Measurements from ENCODE around the gene PCDHGB1.
"Not testable (repeated sequence)": the region's sequence is repeated elsewhere in the genome, so short reads cannot be mapped to it uniquely, and the experiment has no call there.

Gene PCDHGB1

DNA sequence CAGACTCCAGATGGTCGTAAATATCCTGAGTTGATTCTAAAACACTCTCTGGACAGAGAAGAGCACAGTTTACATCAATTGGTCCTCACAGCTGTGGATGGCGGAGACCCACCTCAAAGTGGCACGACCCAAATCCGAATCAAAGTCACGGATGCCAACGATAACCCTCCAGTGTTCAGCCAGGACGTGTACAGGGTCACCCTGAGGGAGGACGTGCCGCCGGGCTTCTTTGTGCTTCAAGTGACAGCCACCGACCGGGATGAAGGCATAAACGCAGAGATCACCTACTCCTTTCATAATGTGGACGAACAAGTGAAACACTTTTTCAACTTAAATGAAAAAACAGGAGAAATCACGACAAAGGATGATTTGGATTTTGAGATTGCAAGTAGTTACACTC is 10.8 kb downstream of the PCDHGB1 start:
- peaks cover 48% of the 10 kb centered on the region for H3K27me3 Mint-ChIP-seq (ENCODE audit: low read depth)
- H3K27ac Mint-ChIP-seq, result no peak overlapping the region
- peaks cover 8% of the 10 kb centered on the region for H3K36me3 Mint-ChIP-seq (ENCODE audit: low read depth)
- H3K9me3 Mint-ChIP-seq, result peaks cover 44% of the 10 kb centered on the region
- peak overlapping the region; percentile 14 for H3K4me3 Mint-ChIP-seq
- H3K4me1 Mint-ChIP-seq (ENCODE audit: low read depth), result peaks cover 4% of the 10 kb centered on the region

DNA sequence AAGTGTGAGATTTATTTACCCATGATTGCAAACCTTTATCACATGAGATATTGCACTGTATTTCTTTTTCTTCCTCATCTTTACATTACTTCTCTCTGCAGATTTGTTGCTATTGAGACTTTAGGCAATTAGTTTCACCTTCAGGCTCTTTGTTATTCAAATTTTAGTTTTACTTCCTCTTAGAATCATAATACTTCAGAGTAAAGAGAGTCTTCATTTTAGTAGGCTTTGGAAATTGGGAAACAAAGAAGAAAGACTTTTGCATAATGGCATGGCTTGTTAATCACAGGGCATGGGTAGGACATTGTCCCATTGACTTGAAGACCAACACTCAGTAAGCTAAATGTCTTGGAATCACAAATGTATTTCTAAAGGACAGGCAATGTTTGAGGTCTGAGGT is 12.8 kb downstream of the PCDHGB1 start:
- Mint-ChIP-seq H3K4me3 (no peak overlapping the region), H3K27me3 (ENCODE audit: low read depth) (peaks cover 46% of the 10 kb centered on the region), H3K4me1 (ENCODE audit: low read depth) (peaks cover 4% of the 10 kb centered on the region), H3K36me3 (ENCODE audit: low read depth) (peaks cover 8% of the 10 kb centered on the region), H3K9me3 (peaks cover 40% of the 10 kb centered on the region), H3K27ac (no peak overlapping the region)

DNA sequence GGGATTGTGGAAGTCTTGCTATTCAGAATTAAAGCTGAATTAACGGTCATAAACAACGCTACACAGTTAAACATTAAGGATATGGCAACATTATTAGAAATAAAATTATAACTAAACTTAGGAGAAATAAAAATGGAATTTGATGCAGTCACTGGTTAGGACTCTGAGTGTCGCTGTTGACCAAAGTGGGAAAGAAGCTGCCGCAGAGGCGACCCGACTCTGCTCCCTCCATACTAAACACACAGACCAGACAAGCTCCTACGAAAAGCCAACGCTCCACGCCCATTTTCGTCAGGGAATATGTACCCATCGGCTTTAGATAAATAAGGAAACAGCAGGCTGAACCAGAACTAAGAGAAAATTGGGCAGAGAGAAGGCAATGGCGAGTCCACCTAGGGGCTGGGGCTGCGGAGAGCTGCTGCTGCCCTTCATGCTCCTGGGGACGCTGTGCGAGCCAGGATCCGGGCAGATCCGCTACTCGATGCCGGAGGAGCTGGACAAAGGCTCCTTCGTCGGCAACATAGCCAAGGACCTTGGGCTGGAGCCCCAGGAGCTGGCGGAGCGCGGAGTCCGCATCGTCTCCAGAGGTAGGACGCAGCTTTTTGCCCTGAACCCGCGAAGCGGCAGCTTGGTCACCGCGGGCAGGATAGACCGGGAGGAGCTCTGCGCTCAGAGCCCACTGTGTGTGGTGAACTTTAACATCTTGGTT is 14.2 kb downstream of the PCDHGB1 start, which contains the start of gene PCDHGA5:
Gene PCDHGA5, plus strand, starts transcription at position 211 of the 709 bp plus-strand sequence. Its CDS starts 169 bp downstream, at position 380.
- no peak within 1 kb of the TSS for H3K4me3 Mint-ChIP-seq
- no peak within 1 kb of the TSS for H3K27ac Mint-ChIP-seq
- H3K27me3 Mint-ChIP-seq (ENCODE audit: low read depth), result peaks cover 46% of the 10 kb centered on the region
- peaks cover 40% of the 10 kb centered on the region for H3K9me3 Mint-ChIP-seq
- H3K36me3 Mint-ChIP-seq (ENCODE audit: low read depth), result peaks cover 8% of the 10 kb centered on the region
- peaks cover 4% of the 10 kb centered on the region for H3K4me1 Mint-ChIP-seq (ENCODE audit: low read depth)

DNA sequence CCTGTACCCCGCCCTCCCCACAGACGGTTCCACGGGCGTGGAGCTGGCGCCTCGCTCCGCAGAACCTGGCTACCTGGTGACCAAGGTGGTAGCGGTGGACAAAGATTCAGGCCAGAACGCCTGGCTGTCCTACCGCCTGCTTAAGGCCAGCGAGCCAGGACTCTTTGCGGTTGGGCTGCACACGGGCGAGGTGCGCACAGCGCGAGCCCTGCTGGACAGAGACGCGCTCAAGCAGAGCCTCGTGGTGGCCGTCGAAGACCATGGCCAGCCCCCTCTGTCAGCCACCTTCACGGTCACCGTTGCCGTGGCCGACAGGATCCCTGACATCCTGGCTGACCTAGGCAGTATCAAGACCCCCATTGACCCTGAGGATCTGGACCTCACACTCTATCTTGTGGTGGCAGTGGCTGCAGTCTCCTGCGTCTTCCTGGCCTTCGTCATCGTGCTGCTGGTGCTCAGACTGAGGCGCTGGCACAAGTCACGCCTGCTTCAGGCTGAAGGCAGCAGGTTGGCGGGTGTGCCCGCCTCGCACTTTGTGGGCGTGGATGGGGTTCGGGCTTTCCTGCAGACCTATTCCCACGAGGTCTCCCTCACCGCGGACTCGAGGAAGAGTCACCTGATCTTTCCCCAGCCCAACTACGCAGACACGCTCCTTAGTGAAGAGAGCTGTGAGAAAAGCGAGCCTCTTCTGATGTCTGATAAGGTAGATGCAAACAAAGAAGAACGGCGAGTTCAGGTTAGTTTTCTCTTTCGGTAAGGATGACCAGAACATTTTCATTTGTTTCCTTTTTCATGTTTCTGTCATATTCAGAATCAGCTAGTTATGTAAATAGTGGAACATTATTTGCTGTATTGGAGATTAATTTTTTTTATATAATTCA is 16.4 kb downstream of the PCDHGB1 start:
- Mint-ChIP-seq H3K4me3 (no peak overlapping the region), H3K9me3 (peaks cover 31% of the 10 kb centered on the region), H3K27ac (no peak overlapping the region), H3K36me3 (ENCODE audit: low read depth) (peaks cover 6% of the 10 kb centered on the region), H3K4me1 (ENCODE audit: low read depth) (peaks cover 4% of the 10 kb centered on the region), H3K27me3 (ENCODE audit: low read depth) (peaks cover 40% of the 10 kb centered on the region)

DNA sequence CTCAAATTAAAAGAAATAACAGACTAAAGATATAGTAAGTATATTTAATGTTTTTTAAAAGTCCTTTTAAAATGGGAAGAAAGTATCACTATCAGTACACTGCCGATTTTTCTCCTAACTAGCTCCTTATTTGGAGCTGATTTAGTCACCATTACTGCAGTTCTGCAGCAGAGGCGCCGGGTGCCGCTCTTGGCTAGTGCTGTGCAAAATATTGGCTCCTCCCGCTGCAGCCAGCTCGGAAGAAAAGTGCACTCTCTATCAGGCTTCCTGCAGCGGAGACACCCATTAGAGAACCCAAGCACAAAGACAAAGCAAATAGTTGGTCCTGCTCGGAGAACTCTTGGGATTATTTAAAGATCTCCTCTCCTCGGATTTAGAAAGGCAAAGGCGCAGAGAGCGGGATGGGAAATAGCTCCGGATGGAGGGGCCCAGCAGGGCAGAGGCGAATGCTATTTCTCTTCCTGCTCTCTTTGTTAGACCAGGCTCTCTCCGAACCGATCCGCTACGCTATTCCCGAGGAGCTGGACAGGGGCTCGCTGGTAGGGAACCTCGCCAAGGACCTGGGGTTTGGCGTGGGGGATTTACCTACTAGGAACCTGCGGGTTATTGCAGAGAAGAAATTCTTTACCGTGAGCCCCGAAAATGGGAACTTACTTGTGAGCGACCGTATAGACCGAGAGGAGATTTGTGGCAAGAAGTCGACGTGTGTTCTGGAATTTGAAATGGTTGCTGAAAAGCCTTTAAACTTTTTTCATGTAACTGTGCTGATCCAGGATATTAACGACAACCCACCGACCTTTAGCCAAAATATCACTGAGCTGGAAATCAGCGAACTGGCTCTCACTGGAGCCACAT is 20.3 kb downstream of the PCDHGB1 start, which contains the start of gene PCDHGB3:
Gene PCDHGB3, plus strand, starts transcription at position 249 of the 855 bp plus-strand sequence. Its CDS starts 153 bp downstream, at position 402.
- peaks cover 2% of the 10 kb centered on the region for H3K4me1 Mint-ChIP-seq (ENCODE audit: low read depth)
- H3K9me3 Mint-ChIP-seq, result peaks cover 38% of the 10 kb centered on the region
- H3K27me3 Mint-ChIP-seq (ENCODE audit: low read depth), result peaks cover 26% of the 10 kb centered on the region
- no peak within 1 kb of the TSS for H3K27ac Mint-ChIP-seq
- H3K36me3 Mint-ChIP-seq (ENCODE audit: low read depth), result peaks cover 2% of the 10 kb centered on the region
- peak within 1 kb of the TSS; percentile 70 for H3K4me3 Mint-ChIP-seq

DNA sequence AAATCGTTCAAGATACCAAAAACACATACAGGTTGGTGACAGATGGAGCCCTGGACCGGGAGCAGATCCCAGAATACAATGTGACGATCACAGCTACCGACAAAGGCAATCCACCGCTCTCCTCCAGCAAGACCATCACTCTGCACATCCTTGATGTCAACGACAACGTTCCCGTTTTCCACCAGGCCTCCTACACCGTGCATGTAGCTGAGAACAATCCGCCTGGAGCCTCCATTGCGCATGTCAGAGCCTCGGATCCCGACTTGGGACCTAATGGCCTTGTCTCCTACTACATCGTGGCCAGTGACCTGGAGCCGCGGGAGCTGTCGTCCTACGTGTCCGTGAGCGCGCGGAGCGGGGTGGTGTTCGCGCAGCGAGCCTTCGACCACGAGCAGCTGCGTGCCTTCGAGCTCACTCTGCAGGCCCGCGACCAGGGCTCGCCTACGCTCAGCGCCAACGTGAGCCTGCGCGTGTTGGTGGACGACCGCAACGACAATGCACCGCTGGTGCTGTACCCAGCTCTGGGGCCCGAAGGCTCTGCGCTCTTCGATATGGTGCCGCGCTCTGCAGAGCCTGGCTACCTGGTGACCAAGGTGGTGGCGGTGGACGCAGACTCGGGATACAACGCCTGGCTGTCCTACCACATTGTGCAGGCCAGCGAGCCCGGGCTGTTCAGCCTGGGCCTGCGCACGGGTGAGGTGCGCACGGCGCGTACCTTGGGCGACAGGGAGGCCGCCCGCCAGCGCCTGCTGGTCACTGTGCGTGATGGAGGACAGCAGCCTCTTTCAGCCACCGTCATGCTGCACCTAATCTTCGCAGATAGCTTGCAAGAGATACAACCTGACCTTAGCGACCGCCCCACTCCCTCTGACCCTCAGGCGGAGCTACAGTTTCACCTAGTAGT is 21.9 kb downstream of the PCDHGB1 start:
- Mint-ChIP-seq H3K4me1 (ENCODE audit: low read depth) (peaks cover 2% of the 10 kb centered on the region), H3K27me3 (ENCODE audit: low read depth) (peaks cover 16% of the 10 kb centered on the region), H3K36me3 (ENCODE audit: low read depth) (peaks cover 2% of the 10 kb centered on the region), H3K4me3 (no peak overlapping the region), H3K9me3 (peaks cover 36% of the 10 kb centered on the region), H3K27ac (no peak overlapping the region)

DNA sequence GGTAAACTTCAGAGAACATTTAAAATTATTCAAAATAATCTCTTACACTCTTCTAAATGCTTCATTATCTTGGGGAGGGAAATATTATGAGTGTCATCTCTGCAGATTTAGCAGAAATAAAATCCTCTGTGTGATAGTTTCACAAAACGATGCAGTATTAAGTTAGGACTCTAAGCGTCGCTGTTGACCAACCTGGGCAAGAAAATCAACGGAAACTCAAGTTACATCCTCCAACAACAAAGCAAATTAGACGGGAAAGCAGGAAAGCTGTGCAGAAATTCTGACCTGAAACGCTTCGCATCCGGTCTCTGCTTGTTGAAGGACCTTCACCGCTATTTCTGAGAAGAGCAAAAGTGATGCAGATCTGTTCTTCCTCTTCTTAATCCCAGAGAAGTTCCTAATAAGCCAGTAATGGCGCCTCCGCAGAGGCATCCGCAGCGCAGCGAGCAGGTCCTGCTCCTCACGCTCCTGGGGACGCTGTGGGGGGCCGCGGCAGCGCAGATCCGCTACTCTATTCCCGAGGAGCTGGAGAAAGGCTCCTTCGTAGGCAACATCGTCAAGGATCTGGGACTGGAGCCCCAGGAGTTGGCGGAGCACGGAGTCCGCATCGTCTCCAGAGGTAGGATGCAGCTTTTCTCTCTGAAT is 23.9 kb downstream of the PCDHGB1 start, which contains the start of gene PCDHGA6:
Gene PCDHGA6, plus strand, starts transcription at position 219 of the 645 bp plus-strand sequence. Its CDS starts 193 bp downstream, at position 412.
- H3K4me1 Mint-ChIP-seq (ENCODE audit: low read depth), result peaks cover 2% of the 10 kb centered on the region
- H3K9me3 Mint-ChIP-seq, result peaks cover 40% of the 10 kb centered on the region
- peaks cover 16% of the 10 kb centered on the region for H3K27me3 Mint-ChIP-seq (ENCODE audit: low read depth)
- peak within 1 kb of the TSS; percentile 22 for H3K27ac Mint-ChIP-seq
- peaks cover 2% of the 10 kb centered on the region for H3K36me3 Mint-ChIP-seq (ENCODE audit: low read depth)
- peak within 1 kb of the TSS; percentile 15 for H3K4me3 Mint-ChIP-seq

DNA sequence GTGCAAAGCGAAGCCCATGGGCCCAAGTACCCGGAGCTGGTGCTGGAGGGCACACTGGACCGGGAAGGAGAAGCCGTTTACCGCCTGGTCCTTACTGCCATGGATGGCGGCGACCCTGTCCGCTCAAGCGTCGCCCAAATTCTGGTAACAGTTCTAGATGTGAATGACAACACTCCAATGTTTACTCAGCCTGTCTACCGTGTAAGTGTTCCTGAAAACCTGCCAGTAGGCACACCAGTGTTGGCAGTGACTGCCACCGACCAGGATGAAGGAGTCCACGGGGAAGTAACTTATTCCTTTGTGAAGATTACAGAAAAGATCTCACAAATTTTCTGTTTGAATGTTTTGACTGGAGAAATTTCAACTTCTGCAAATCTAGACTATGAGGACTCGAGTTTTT is 24.7 kb downstream of the PCDHGB1 start:
- Mint-ChIP-seq H3K4me1 (ENCODE audit: low read depth) (peaks cover 2% of the 10 kb centered on the region), H3K27me3 (ENCODE audit: low read depth) (peaks cover 16% of the 10 kb centered on the region), H3K9me3 (peaks cover 40% of the 10 kb centered on the region), H3K4me3 (no peak overlapping the region), H3K27ac (no peak overlapping the region), H3K36me3 (ENCODE audit: low read depth) (peaks cover 2% of the 10 kb centered on the region)

DNA sequence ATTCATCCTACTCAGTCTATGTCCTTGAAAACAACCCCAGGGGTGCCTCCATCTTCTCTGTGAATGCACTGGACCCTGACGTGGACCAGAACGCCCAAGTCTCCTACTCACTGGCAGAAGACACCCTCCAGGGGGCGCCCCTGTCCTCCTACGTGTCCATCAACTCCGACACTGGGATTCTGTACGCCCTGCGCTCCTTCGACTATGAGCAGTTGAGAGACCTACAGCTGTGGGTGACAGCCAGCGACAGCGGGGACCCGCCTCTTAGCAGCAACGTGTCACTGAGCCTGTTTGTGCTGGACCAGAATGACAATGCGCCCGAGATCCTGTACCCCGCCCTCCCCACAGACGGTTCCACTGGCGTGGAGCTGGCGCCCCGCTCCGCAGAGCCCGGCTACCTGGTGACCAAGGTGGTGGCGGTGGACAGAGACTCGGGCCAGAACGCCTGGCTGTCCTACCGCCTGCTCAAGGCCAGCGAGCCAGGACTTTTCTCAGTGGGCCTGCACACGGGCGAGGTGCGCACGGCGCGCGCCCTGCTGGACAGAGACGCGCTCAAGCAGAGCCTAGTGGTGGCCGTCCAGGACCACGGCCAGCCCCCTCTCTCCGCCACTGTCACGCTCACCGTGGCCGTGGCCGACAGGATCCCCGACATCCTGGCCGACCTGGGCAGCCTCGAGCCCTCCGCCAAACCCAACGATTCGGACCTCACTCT is 25.7 kb downstream of the PCDHGB1 start:
- Mint-ChIP-seq H3K9me3 (peaks cover 40% of the 10 kb centered on the region), H3K27me3 (ENCODE audit: low read depth) (peaks cover 18% of the 10 kb centered on the region)
- not testable (repeated sequence) for H3K4me1 Mint-ChIP-seq (ENCODE audit: low read depth); H3K27ac Mint-ChIP-seq; H3K36me3 Mint-ChIP-seq (ENCODE audit: low read depth); H3K4me3 Mint-ChIP-seq

DNA sequence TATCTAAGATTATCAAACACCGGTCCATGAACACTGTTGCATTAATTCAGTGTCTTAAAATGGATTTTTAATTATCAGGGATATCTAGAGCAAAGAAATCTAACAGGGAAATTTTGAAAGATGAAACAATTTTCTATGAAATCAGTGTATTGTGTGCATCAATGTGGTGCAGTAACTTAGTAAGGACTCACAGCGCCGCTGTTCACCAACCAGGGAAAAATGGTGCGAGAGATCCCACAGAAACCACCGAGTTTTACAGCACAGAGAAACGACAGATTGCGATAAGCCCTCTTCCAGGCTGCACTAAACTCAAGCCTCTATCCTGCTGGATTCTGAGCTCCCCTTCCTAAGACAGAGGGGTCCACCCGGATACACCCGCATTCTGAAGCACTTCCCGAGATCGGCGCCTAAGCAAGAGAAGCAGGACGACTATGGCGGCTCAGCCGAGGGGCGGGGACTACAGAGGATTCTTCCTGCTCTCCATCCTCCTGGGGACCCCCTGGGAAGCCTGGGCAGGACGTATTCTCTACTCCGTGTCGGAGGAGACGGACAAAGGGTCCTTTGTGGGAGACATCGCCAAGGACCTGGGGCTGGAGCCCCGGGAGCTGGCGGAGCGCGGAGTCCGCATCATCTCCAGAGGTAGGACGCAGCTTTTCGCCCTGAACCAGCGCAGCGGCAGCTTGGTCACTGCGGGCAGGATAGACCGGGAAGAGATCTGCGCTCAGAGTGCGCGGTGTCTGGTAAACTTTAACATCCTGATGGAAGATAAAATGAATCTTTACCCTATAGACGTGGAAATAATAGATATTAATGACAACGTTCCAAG is 32.8 kb downstream of the PCDHGB1 start, which contains the start of gene PCDHGA7:
Gene PCDHGA7, plus strand, starts transcription at position 274 of the 826 bp plus-strand sequence. Its CDS starts 158 bp downstream, at position 432.
- no peaks in the 10 kb centered on the region for H3K4me1 Mint-ChIP-seq (ENCODE audit: low read depth)
- peaks cover 31% of the 10 kb centered on the region for H3K27me3 Mint-ChIP-seq (ENCODE audit: low read depth)
- peaks cover 30% of the 10 kb centered on the region for H3K9me3 Mint-ChIP-seq
- H3K4me3 Mint-ChIP-seq, result peak within 1 kb of the TSS; percentile 78
- H3K36me3 Mint-ChIP-seq (ENCODE audit: low read depth), result no peaks in the 10 kb centered on the region
- H3K27ac Mint-ChIP-seq, result no peak within 1 kb of the TSS

DNA sequence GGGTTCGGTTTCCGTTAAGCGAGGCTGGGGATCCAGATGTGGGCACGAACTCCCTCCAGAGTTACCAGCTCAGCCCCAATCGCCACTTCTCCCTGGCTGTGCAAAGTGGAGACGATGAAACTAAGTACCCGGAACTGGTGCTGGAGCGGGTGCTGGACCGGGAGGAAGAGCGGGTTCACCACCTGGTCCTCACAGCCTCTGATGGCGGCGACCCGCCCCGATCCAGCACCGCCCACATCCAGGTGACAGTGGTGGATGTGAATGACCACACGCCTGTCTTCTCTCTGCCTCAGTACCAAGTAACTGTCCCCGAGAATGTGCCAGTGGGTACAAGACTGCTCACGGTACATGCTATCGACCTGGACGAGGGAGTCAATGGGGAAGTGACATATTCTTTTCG is 33.4 kb downstream of the PCDHGB1 start:
- H3K27me3 Mint-ChIP-seq (ENCODE audit: low read depth), result peaks cover 33% of the 10 kb centered on the region

More for the DNA sequence above, 33.4 kb downstream of the PCDHGB1 start:
- Mint-ChIP-seq H3K27ac (no peak overlapping the region), H3K4me1 (ENCODE audit: low read depth) (no peaks in the 10 kb centered on the region), H3K9me3 (peaks cover 31% of the 10 kb centered on the region), H3K36me3 (ENCODE audit: low read depth) (no peaks in the 10 kb centered on the region), H3K4me3 (peak overlapping the region; percentile 78)

All from T-helper 1 cell treated with Interleukin-12 subunit alpha and Interleukin-12 subunit beta and Interleukin-4 antibody, amounts not matched to agents 30 μg/mL and 1 μg/mL, for 36 hours (primary cell).